Progenitor cell of endocrine pancreas (in vitro differentiated cells): ENCODE measurements around the gene ABHD14A. TPM values are rescaled to one million over a fixed set of nuclear protein-coding genes. Genes with fewer than 3 reads are reported as not detected.
A peak's percentile ranks its signal among the peaks of the same experiment; 100 is the strongest.
"Not testable (repeated sequence)": the region's sequence is repeated elsewhere in the genome, so short reads cannot be mapped to it uniquely, and the experiment has no call there.

ENCODE experiments used
- DNase-seq: peaks from one replicate; pipeline ENCODE4 v3.0.0; 2021; ENCODE audit warnings: low spot score; ENCODE audit not compliant: unreplicated experiment
- H3K27ac Mint-ChIP-seq: 2 replicates; pipeline ENCODE4 v1.8.0; 2021; ENCODE audit warnings: mild to moderate bottlenecking, moderate library complexity, mixed read lengths
- H3K27me3 Mint-ChIP-seq: 2 replicates; pipeline ENCODE4 v1.8.0; 2021; ENCODE audit warnings: mixed read lengths
- H3K36me3 Mint-ChIP-seq: 2 replicates; pipeline ENCODE4 v1.8.0; 2022; ENCODE audit warnings: mixed read lengths; ENCODE audit not compliant: insufficient read depth
- H3K4me1 Mint-ChIP-seq: 2 replicates; pipeline ENCODE4 v1.8.0; 2021; ENCODE audit warnings: low read depth, mixed read lengths
- H3K4me3 Mint-ChIP-seq: 2 replicates; pipeline ENCODE4 v1.8.0; 2021; ENCODE audit warnings: low read depth, mild to moderate bottlenecking, moderate library complexity, mixed read lengths
- H3K9me3 Mint-ChIP-seq: 2 replicates; pipeline ENCODE4 v1.8.0; 2021; ENCODE audit warnings: low read depth, mixed read lengths
- long read RNA-seq: library from polyadenylated mRNA; unstranded; transcript quantifications from one replicate; pipeline ENCODE4 v2.0.0, GENCODE V29; 2020
- total RNA-seq: library from RNA; stranded (reverse); gene quantifications from 2 replicates; pipeline ENCODE4 v1.2.1, GENCODE V29; 2021
- TF ChIP-seq, protein P1 (sequence below): fragments of 200-600 bp; sonication (generic); IDR thresholded peaks from one replicate; pipeline ENCODE4 v1.5.0; 2021; ENCODE audit warnings: antibody characterized with exemption, mild to moderate bottlenecking; ENCODE audit not compliant: unreplicated experiment

Gene ABHD14A
- total RNA-seq: 16.4 and 19.4 TPM in 2 replicates
- long read RNA-seq, transcript ABHD14A-201 (5 exons, 1,062 nt): major isoform, 7 of 11 reads
- long read RNA-seq, partial matches to known transcripts: 0 of 11 reads
- long read RNA-seq, other reads (novel, unspliced or antisense): 3 of 11 reads

DNA sequence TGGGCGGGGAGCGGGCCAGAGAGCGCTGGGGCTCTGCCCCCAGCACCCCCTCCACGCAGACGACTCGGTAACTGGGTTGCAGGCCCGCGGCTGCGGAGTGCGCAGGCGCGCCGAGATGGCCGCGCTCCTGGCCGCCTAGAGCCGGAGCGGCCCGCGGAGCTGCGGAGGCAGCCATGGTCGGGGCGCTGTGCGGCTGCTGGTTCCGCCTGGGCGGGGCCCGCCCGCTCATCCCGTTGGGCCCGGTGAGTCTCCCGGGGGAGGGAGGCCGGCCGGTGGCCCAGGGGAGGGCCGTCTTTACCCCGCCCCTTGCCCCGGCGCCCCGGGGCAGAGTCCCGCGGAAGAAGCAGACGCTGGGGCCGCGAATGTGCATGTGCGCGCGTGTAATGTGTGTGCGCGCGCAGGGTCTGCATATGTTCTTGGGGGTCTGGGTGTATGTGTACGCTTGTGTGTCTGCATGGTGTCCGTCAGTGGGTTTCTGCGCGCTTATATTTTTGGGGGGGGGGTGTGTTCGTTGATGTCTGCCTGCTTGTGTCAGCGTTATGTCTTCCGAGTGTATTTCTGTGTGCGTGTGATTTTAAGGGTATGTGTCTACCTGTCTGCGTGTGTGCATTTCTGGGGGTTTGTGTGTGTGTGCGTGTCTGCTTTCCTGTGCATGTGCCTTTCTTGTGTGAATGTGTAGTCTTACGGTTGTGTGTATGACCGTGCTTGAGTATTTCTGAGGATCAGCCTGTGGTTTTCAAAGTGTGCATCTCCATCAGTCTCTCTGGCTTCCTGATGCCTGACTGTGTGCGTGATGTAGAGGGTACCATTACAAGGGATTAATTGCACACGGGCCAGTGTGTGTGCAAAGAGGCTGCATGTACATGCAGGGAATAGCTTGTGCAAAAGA lies at the start of gene ABHD14A:
TSS of gene ABHD14A (plus strand) at position 102 of the 889 bp plus-strand sequence. CDS start at position 174, 72 bp downstream.
- Mint-ChIP-seq H3K4me3 (peak within 1 kb of the TSS; percentile 77), H3K9me3 (no peaks in the 10 kb centered on the region), H3K4me1 (peaks cover 10% of the 10 kb centered on the region), H3K36me3 (no peaks in the 10 kb centered on the region), H3K27ac (peak within 1 kb of the TSS; percentile 83), H3K27me3 (no peaks in the 10 kb centered on the region)
- DNase-seq: peak; percentile 54
- TF ChIP-seq, protein P1, sequence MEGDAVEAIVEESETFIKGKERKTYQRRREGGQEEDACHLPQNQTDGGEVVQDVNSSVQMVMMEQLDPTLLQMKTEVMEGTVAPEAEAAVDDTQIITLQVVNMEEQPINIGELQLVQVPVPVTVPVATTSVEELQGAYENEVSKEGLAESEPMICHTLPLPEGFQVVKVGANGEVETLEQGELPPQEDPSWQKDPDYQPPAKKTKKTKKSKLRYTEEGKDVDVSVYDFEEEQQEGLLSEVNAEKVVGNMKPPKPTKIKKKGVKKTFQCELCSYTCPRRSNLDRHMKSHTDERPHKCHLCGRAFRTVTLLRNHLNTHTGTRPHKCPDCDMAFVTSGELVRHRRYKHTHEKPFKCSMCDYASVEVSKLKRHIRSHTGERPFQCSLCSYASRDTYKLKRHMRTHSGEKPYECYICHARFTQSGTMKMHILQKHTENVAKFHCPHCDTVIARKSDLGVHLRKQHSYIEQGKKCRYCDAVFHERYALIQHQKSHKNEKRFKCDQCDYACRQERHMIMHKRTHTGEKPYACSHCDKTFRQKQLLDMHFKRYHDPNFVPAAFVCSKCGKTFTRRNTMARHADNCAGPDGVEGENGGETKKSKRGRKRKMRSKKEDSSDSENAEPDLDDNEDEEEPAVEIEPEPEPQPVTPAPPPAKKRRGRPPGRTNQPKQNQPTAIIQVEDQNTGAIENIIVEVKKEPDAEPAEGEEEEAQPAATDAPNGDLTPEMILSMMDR: no peak

DNA sequence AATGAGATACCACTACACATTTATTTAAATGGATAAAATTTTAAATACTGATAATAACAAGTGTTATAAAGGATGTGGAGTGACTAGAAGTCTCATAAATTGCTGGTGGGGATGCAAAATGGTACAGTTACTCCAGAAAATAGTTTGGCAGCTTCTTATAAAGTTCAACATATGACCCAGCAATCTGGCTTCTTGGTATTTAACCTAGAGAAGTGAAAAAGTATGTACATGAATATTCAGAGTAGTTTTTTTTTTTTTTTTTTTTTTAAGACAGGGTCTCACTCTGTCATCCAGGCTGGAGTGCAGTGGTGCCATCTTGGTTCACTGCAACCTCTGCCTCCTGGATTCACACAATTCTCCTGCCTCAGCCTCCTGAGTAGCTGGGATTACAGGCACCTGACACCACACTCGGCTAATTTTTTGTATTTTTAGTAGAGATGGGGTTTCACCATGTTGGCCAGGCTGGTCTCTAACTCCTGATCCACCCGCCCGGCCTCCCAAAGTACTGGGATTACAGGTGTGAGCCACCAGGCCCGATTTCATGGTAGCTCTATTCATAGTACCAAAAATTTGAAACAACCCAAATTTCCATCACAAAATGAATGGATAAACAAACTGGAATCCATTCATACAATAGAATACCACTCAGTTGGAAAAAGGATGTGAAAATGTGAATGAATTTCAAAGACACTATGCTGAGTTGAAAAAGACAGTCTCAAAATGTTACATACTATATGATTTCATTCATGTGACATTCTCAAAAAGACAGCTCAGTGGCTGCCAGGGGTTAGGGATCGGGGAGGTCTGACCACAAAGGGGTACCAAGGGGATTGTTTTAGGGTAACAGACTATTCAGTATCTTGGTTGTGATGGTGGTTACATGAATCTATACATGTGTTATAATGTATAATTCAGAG lies 47.5 kb upstream of the ABHD14A start:
- TF ChIP-seq, protein P1: no peak
- Mint-ChIP-seq H3K36me3 (no peaks in the 10 kb centered on the region), H3K4me1 (no peaks in the 10 kb centered on the region), H3K4me3 (no peak overlapping the region), H3K27me3 (no peaks in the 10 kb centered on the region), H3K27ac (no peak overlapping the region), H3K9me3 (no peaks in the 10 kb centered on the region)
- no peak for DNase-seq

DNA sequence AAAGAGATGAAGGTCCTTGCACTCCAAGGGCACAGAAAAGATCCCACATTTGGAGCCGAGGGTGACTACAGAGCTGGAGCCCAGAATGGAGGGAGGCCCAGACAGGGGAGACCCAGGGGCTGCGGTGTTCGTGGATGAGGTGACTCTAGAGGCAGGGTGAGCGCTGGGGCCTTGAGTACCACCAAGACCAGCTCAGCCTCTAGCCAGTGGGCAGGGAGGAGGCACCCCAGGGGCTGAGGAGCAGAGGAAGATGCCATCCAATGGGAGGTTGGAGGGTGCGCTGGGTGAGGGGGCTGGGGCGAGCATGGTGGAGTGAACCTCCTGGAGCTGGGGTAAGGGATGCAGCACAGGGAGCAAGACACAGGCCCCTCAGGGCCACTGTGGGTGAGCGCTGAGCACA lies 46.4 kb upstream of the ABHD14A start:
- Mint-ChIP-seq H3K4me3 (no peak overlapping the region), H3K4me1 (no peaks in the 10 kb centered on the region), H3K9me3 (no peaks in the 10 kb centered on the region), H3K27me3 (no peaks in the 10 kb centered on the region), H3K36me3 (no peaks in the 10 kb centered on the region), H3K27ac (no peak overlapping the region)
- DNase-seq: no peak
- TF ChIP-seq, protein P1: no peak

DNA sequence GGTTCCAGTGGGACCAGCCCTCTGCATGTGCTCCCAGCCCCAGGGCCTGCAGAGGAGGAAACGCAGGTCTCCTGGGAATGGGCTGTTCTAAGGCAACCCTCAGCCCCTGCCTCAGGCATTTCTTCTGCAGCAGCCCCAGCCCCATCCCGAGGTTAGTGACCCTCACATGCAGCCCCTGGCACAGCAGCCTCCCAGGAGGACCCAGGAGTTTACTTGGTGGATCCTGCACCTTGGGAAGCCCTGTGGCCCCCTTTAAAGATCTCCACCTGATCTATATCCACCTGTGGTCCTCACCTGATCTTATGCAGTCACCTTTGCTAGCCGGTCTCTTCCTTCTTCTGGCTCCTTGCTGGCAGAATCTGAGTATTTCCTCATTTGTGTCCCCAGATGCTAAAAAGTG lies 45.9 kb upstream of the ABHD14A start:
- not testable (repeated sequence) for H3K27me3 Mint-ChIP-seq, DNase-seq, H3K4me1 Mint-ChIP-seq, H3K9me3 Mint-ChIP-seq, H3K36me3 Mint-ChIP-seq, H3K4me3 Mint-ChIP-seq, H3K27ac Mint-ChIP-seq

DNA sequence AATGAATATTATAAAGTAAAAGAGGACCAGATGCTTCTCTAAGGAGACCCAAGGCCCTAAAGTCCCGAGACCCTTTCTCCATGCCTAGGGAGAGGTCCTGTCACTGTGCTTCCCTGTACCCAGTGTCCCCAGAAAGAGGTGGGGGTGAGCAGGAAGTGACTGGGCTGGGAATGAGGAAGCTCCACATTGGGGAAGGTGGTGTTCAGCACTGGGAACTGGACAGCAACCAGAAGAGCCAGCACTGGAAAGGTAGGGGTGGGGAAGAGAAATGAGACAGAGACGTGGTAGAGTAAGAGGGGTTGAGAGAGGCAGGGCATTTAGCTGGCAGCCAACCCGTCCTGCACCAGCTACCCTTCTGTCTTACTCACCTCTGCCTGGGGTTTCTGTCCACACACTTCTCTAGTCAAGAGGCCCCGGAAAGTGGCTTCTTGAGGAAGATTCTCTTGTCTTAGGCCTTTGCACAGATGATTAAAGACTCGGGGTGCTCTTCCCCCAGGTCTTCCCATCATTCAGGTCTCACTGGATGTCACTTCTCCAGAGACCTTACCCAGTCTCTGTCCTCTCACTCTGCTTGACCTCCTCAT lies 45.4 kb upstream of the ABHD14A start:
- H3K27me3 Mint-ChIP-seq: no peaks in the 10 kb centered on the region
- no peaks in the 10 kb centered on the region for H3K9me3 Mint-ChIP-seq
- TF ChIP-seq, protein P1: no peak
- no peak overlapping the region for H3K4me3 Mint-ChIP-seq
- no peaks in the 10 kb centered on the region for H3K4me1 Mint-ChIP-seq
- no peak overlapping the region for H3K27ac Mint-ChIP-seq
- no peak for DNase-seq
- H3K36me3 Mint-ChIP-seq: peaks cover 2% of the 10 kb centered on the region
